ENCODE measurements around the gene STARD3NL.

STARD3NL gene

GRCh38 chr7:38223306-38223705 is 45.3 kb downstream of the STARD3NL start:
- TF ChIP-seq ZNF654 (tag by site-specific recombination; IDR thresholded peaks at IDR 0.05; ENCODE audit: low read depth) (no peak), ZNF518A (tag by site-specific recombination; conservative IDR thresholded peaks at IDR 0.05; ENCODE audit: low read depth) (no peak), KLF16 (tag by site-specific recombination; IDR thresholded peaks at IDR 0.05) (no peak), REST (tag by site-specific recombination; IDR thresholded peaks at IDR 0.05) (no peak), ZNF140 (tag by site-specific recombination; IDR thresholded peaks at IDR 0.05) (no peak), ZNF76 (tag by site-specific recombination; IDR thresholded peaks at IDR 0.05; ENCODE audit: borderline replicate concordance, low read depth) (no peak), KLF8 (tag by site-specific recombination; IDR thresholded peaks at IDR 0.05) (no peak), ZNF335 (tag by site-specific recombination; conservative IDR thresholded peaks at IDR 0.05) (no peak), HOXD13 (CRISPR knock-in tag; IDR thresholded peaks at IDR 0.05; ENCODE audit: borderline replicate concordance) (no peak), ZNF16 (tag by site-specific recombination; IDR thresholded peaks at IDR 0.05; ENCODE audit: low read depth) (no peak), ZFHX2 (tag by site-specific recombination; conservative IDR thresholded peaks at IDR 0.05) (no peak), PRDM1 (tag by site-specific recombination; IDR thresholded peaks at IDR 0.05) (no peak)
- TF ChIP-seq, protein P1, sequence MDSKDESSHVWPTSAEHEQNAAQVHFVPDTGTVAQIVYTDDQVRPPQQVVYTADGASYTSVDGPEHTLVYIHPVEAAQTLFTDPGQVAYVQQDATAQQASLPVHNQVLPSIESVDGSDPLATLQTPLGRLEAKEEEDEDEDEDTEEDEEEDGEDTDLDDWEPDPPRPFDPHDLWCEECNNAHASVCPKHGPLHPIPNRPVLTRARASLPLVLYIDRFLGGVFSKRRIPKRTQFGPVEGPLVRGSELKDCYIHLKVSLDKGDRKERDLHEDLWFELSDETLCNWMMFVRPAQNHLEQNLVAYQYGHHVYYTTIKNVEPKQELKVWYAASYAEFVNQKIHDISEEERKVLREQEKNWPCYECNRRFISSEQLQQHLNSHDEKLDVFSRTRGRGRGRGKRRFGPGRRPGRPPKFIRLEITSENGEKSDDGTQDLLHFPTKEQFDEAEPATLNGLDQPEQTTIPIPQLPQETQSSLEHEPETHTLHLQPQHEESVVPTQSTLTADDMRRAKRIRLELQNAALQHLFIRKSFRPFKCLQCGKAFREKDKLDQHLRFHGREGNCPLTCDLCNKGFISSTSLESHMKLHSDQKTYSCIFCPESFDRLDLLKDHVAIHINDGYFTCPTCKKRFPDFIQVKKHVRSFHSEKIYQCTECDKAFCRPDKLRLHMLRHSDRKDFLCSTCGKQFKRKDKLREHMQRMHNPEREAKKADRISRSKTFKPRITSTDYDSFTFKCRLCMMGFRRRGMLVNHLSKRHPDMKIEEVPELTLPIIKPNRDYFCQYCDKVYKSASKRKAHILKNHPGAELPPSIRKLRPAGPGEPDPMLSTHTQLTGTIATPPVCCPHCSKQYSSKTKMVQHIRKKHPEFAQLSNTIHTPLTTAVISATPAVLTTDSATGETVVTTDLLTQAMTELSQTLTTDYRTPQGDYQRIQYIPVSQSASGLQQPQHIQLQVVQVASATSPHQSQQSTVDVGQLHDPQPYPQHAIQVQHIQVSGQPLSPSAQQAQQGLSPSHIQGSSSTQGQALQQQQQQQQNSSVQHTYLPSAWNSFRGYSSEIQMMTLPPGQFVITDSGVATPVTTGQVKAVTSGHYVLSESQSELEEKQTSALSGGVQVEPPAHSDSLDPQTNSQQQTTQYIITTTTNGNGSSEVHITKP (tag by site-specific recombination; IDR thresholded peaks at IDR 0.05): no peak
- H3K9me3 ChIP-seq (ENCODE audit: control insufficient read depth, insufficient read depth, low read depth, low read length): no peaks in the 10 kb centered on the region
- no peak overlapping the region for H3K4me3 ChIP-seq (ENCODE audit: low read depth, low read length)
- no peaks in the 10 kb centered on the region for H3K4me1 ChIP-seq (ENCODE audit: control insufficient read depth, insufficient read depth, low read length)
- peaks cover 23 to 53% of the 10 kb centered on the region in 2 experiments for H3K36me3 ChIP-seq (ENCODE audit: control insufficient read depth in 2 of 2, insufficient read depth in 1 of 2, low read length in 2 of 2)
- ChIA-PET CTCF (interaction anchor here (0.6 to 6.8 kb wide), 21 partner anchors 12 to 328 kb away, joined by 3 to 53 read pairs (median 4); no protein-coding TSS in a partner anchor), POLR2A (no interaction called here)
- H3K27ac ChIP-seq (ENCODE audit: extremely low read depth, low read depth, low read length): no peak overlapping the region

DNA sequence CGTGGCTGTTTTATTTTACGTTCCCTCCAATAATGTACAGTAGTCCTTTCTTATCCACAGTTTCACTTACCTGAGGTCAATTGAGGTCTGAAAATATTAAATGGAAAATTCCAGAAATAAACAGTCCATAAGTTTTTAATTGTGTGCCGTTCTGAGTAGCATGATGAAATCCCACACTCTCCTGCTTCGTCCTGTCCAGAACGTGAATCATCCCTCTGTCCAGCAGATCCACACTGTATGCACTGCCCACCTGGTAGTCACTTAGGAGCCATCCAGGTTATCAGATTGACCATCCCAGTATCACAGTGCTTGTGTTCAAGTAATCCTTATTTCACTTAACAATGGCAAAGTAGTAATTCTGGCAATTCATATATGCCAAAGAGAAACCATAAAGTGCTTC is 46.3 kb downstream of the STARD3NL start:
- H3K9me3 ChIP-seq (ENCODE audit: control insufficient read depth, insufficient read depth, low read depth, low read length): no peaks in the 10 kb centered on the region
- no peaks in the 10 kb centered on the region for H3K4me1 ChIP-seq (ENCODE audit: control insufficient read depth, insufficient read depth, low read length)
- no peak overlapping the region for H3K27ac ChIP-seq (ENCODE audit: extremely low read depth, low read depth, low read length)
- H3K4me3 ChIP-seq (ENCODE audit: low read depth, low read length): no peak overlapping the region
- ChIA-PET CTCF (interaction anchor here (1.0 kb wide), 1 partner anchor 8 kb away, joined by 3 read pairs; no protein-coding TSS in a partner anchor), POLR2A (no interaction called here)
- TF ChIP-seq ZNF23 (tag by site-specific recombination; IDR thresholded peaks at IDR 0.05; ENCODE audit: borderline replicate concordance): no peak
- TF ChIP-seq KLF17 (tag by site-specific recombination; IDR thresholded peaks at IDR 0.05): no peak
- TF ChIP-seq ZNF670 (tag by site-specific recombination; IDR thresholded peaks at IDR 0.05; ENCODE audit: low read depth): no peak
- no peak for TF ChIP-seq SALL2 (tag by site-specific recombination; IDR thresholded peaks at IDR 0.05; ENCODE audit: borderline replicate concordance)
- peaks cover 23 to 52% of the 10 kb centered on the region in 2 experiments for H3K36me3 ChIP-seq (ENCODE audit: control insufficient read depth in 2 of 2, insufficient read depth in 1 of 2, low read length in 2 of 2)

All from HEK293 (cell line).